DMS53 treated with DMSO at 0.1 percent for 48 hours (cell line): ENCODE data around the gene SEPTIN7.
A peak's percentile ranks its signal among the peaks of the same experiment; 100 is the strongest.
"Not testable (repeated sequence)": the region's sequence is repeated elsewhere in the genome, so short reads cannot be mapped to it uniquely, and the experiment has no call there.

Experiments used
- DNase-seq: peaks from one replicate; lab custom pipeline; 2025; ENCODE audit not compliant: unreplicated experiment; lab: John Stamatoyannopoulos, UW

Gene SEPTIN7

DNA sequence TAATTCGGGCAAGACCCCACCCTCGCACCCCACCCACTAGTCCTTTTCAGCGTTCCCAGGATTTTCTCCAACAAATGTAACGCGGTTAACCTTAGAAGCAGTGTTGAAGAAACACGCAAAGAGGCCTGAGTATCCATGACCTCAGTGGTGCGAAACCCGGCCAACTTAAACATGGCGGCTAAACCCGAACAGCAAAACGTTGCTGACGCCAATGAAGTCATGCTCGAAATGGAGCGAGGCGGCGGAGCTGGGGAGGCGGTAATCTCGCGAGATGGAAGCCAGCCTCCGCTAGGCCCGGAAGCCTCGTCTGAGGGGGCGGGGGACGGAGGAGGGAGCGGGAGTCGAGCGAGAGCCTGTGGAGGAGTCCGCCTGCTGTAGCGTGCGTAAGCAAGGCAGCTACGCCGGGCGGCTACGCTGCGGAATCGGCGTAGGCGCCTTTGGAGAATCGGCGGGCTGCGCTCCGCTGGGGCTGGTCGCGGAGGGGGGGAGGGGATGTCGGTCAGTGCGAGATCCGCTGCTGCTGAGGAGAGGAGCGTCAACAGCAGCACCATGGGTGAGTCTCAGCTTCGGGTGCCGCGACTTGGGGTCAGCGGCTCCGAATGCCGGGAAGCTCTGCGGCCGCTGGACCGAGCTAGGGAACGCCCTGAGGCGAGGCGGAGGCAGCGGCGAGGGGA, at the start of gene SEPTIN7:
Gene SEPTIN7 (plus strand): TSS at position 340 of the 674 bp plus-strand sequence. CDS start 153 bp downstream, at position 493.
- peak; percentile 94 for DNase-seq

DNA sequence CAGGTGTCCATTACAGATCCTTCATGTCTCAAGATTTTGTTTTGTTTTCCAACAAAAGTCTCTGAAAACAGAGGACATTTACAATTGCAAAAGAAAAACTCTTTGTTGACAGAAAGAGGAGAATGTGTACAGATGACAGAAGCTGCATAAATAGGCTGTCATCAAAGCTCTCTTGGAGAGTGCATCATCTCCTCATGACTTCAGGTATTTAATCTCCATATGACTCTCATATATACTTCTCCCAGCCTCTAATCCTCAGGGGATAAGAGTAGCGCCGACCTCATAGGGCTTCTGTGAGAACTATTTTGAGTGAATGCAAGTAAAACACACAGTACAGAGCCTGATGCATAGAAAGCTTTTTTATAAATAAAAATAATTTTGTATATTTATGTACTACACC, 48.1 kb upstream of the SEPTIN7 start:
- DNase-seq = no peak

DNA sequence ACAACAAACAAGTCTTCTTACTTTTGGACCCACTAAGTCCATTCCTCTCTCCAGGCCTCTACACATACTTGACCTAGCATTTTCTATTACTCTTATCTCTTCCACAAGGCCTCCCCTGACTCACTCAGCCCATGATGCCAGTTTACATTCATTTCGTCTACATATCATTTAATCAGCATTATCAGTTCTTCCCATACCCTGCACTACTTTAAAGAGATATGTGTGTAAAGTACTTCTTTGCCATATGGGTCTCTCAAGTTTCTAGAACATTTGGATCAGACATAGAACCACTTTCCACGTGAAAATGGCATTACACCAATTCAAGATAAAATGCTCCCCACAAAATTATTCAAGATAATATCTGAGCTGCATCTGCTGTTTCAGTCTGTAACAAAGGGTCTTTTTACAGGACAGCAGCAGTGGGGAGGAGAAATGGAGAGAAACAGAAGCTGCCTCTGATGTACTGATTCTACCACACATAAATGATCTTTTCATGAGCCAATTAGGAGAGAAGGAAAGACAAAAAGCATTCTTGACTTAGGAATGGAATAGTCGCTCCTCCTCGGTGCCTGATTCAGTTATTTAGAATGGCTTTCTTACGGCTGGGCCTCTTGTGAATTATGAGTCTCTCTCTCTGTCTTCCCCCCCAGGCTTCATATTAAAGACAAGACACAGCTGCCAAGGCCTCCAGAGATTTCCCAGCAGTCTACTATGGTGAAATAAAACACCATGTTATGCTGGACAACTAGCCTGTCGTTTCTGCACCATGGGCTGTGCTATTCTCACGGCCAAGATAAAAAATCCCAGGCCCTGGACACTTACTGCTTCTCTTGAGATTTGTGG, 46.9 kb upstream of the SEPTIN7 start:
- DNase-seq = no peak

DNA sequence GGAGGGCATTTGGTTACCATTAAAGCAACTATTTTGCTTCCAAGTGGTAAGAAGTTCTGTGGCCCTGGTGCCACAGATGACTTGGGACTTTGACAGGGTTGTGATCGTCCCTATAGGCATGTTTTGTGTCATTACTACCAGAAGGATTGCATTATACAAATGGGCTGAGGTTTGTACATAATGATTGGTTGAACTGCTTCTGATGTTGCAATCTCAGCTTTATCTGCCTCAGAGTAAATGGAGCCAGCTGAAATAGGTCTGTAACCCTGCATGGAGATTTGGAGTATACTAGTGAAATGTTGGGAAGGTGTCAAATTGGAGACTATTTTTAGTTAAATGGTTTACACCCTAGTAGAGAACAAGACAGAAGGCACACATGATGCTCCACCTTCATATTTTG, 46.1 kb upstream of the SEPTIN7 start:
- no peak for DNase-seq

DNA sequence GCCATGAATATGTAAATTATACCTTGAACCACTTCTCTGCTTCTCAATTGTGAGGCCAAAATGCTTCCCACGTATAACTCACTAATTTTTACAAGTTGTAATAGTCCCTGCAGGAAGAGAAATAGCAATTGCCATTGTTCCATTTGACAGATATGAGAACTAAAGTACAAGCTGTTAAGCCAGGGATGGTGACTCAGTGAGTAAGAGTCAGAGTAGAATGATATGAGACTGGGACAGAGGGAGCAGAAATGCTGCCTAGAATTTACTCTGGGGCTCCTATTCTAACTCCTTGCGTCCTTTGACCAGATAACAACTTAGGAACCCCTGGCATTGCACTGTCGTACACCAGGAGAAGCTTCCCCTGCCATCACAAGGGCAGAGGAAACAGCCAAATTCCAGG, 45.1 kb upstream of the SEPTIN7 start:
- no peak for DNase-seq

DNA sequence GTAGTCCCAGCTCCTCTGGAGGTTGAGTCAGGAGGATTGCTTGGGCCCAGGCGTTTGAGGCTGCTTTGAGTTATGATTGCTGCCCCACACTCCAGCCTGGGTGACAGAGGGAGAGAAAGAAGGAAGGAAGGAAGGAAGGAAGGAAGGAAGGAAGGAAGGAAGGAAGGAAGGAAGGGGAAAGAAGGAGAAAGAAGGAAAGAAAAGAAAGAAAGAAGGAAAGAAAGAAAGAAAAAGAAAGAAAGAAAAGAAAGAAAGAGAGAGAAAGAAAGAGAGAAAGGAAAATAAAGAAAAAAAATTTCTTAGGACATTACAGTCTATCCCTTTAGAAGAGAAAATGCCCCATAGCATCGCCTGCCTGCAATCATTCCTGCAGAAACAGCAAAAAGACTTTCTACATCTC, 44.4 kb upstream of the SEPTIN7 start:
- not testable (repeated sequence) for DNase-seq

DNA sequence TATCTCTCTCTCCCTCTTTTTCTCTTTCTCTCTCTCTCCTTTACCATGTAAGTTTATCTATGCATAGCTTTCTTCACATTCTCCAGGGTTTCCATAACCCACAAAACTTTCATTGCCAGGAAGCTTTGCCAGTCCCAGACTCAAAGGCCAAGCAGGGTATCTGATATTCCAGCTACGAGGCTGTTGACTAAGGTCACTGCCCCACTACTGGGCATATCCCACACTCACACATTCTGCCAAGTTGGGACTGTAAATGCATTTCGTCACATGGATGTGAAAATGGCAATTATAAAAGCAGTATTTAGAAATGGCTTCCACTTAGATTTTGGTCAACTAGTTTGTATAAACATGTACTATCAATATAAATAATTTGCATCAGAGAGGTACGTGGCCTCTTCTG, 43.3 kb upstream of the SEPTIN7 start:
- no peak for DNase-seq

DNA sequence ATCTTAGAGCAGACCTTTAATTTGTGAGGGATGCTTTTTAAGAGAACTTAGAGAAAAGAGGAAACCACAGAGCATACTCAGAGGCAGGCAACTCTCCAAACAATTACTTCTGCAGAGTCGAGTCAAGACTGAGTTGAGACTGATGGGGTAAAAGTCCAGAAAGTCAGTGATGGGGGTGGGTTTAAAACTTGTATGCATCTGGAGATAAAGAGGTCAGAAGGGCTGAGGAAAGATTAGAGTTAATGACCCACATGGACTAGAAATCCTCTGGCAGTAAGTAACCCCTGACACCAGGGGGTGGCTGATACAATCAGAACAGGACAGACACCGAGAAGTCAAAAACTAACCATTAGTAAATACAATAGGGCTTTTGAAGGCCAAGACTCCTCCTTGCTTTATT, 42.4 kb upstream of the SEPTIN7 start:
- no peak for DNase-seq

DNA sequence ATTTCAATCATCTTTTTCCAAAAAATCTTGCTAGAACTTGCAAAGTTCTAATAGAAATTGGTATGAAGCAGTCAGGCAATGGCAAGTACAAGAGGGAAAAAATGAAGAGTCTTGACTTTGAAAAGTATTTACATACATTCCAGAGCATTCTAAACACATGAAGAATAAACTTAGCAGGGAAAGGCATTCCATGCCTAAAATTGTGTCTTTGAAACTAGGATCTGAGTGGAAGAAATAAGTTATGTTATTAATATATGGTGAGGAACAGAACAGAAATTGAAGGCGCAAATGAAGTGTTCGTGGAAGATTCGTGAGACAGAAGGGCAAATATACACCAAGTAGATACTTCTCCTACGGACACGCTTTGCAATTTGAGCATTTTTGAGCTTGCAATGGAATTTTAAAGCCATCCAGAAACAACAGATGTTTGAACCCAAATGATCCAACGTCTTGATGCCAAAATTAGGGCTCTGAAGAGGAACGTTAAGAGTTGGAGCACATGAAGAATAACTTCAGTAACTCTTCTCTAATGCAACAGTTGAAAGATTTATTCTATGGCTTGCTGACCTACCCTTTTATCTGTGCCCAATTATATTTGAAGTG, 40.6 kb upstream of the SEPTIN7 start:
- DNase-seq = no peak

DNA sequence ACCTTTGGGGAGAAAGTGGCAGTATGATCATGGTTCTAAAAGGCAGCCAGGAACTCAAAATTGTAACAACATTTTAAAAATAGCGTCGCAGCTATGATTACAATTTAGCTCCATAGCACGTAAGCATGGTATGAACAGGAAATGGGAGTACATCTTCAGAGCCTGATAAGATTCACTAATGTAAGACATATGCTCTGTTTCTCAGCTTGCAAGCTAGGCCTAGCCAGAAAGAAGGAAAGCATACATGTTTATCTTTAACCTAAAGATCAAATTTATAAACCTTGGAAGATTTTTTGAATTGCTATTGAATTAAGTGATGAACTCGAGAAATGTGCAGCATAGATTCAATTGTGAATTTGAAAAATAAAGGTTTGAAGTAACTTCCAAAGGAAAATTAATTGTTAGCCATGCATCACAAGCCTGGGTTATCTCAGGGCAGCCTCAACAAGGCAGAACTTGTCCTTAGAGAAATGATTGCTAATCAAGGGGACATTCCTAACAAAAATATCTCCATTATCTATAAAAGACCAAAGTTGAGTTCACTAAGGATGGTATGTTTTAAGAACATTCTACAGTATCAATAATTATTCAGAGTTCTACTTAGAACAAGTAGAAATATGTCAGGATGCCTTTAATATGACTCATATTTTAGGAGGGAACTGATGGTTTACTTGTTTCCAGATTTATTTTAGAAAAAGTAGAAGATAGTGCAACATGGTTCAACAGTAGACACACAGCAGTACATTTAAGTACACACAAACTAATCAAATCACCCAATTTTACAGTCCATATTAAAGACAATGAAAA, 38.8 kb upstream of the SEPTIN7 start:
- no peak for DNase-seq

DNA sequence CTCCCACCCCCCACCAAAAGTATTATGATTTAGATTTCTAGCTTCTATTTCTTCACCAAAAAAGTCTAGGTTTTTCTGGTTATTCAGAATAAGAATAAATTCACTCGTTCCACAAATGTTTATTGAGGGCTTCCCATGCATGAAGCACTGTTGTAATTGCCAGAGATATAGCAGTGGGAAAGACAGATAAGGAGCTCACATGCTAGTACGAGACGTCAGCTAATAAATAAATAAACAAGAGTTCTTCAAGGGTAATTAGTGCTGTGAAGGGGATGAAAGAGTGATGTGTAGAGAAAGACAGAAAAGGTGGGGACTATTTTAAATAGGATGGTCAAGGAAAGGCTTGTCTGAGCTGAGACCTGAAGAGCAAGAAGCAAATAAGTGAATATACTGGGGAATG, 38.1 kb upstream of the SEPTIN7 start:
- DNase-seq = no peak

DNA sequence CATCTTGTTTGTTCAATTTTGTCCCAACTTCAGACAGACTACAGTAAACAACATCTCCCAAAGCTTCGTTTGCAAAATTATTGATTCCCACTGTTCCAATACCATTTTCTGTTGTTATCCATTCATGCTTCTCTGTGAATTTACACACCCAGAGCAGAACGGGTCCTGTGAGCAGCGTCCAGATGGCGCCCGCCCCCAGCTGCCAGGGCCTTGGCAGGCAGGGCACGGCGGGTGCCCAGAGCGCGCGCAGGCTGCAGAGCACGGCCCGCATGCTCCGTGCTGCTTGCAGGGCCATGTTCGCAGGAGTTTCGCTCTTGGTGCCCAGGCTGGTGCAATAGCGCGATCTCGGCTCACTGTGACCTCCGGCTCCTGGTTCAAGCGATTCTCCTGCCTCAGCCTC, 32.5 kb upstream of the SEPTIN7 start:
- no peak for DNase-seq

DNA sequence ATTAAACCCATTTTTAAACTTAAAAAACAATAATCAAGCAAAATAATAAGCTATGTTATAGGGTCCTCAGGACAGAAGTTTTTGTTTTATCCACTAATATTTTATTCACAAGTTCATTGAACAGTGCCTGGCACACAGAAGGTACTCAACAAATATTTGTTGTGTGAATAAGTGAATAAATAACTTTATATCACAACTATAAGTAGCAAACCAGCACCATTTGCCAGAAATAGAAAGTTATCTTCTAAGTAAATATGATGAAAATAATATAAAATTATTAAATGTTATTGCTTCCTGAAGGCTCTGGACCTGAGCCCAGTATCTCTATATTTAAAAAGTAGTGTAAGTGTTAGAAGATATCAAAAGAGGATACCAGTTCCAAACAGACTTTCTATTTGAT, 29.1 kb upstream of the SEPTIN7 start:
- no peak for DNase-seq

DNA sequence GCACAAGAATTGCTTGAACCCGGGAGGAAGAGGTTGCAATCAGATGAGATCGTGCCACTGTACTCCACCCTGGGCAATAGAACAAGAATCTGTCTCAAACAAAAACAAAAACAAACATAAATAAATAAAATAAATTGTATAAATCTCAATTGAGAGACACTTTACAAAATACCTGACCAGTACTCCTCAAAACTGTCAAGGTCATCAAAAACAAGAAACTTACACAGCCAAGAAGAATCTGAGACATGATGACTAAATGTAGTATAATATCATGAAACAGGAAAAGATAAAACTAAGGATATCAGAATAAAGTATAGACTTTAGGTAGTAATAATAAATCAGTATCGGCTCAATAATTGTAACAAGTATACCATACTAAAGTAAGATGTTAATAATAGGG, 26.9 kb upstream of the SEPTIN7 start:
- no peak for DNase-seq

DNA sequence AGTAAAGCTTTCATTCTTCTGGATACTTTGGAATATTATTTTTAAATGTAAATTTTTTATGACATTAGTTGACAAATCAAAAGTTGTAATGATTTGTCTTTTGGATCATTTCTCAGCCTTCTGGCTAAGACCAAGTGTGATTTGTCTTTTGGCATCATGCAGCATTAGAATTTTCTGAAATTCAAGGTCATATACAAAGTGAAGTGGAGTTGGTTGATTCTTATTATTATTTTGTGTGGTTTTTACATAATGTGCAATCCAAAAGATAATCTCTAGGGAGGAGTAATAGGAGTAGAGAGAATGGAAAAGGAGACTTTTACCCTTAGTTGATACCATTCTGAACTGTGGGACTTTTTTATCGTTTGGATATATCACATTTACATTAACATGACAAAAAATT, 24.2 kb upstream of the SEPTIN7 start:
- DNase-seq = no peak

DNA sequence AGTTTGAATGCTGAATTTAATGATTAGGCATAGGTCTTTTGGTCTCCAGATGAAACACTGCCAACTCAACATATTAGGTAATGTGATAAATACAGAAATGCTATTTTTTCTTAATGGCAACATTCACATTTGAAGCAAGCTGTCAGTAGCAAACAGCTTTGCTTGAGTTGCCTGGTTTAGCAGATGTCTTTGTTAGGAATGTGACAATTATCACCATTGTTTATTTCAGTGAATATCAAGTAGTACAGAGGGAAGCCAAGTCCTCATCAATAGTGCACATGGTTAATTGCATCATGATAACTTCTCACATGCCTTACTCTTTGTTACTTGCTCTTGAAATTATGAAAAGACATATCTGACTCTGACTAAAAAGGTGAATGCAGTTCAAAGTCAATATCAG, 23.7 kb upstream of the SEPTIN7 start:
- DNase-seq = no peak

DNA sequence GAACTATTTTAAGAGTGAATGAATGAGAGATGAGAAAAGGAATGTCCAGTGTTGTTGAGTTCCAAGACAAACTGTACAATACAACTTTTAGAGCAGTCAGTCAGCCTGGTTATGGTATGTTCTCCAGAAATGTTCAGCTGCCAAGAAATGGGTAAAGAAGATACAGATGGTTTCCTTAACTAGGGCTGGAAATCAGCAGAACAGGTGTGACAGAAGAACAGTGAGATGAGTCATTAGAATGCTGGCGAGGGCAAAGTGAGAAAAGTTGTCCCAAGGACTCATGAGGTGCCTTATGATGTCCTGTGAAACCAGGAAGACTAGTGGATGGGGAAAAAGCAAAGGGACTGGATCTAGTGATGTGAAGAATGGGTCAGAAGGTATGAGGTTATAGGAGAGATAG, 20.8 kb upstream of the SEPTIN7 start:
- DNase-seq = no peak

DNA sequence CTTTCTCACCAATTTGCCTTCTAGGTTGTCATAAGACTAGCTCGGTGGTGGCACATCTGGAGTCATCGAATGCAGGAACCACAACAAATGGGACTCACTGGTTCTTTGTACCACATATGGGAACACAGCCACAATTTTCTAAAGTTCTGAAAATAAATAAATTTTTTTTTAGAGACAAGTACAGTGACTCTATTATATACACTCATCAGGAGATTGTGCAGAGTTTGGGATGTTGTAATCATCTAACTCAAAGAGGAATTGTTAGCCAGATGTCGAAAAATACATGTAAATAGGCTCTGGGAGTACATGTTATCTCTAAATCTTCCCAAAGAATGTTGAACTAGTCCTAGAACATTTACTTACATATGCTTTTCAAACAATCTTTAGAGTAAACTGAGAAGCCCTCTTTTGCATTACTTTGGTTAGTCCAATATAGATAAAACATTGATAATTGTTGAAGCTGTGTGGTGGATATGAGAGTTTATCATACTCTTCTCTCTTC, 19.6 kb upstream of the SEPTIN7 start:
- DNase-seq = no peak

DNA sequence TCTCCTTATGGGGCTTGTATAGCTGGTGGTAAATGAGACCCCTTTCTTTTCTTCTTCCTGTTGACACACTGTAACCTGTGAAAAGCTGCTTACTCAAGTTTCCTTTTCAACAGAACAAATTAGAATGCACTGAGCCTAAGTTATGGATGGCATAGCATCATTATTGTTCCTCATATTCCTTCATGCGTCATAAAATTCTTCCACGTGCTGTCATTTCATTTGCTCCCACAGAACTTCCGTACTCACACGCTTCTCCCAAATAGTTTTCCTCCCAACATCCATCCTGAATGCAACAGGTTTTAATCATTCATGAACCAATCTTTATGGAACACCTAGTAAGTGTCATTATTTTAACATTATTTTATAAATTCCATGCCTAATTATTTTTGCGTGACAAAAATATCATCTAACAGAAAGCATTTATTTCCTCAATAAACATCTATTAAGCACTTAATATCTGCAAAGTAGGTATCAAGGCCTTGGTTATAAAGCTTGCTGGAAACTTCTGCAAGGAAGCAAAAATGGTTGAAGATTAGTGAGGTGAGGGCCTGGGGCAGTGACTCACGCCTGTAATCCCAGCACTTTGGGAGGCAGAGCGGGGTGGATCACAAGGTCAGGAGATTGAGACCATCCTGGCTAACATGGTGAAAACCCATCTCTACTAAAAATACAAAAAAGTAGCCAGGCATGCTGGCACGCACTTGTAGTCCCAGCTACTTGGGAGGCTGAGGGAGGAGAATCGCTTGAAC, 18.9 kb upstream of the SEPTIN7 start:
- no peak for DNase-seq

DNA sequence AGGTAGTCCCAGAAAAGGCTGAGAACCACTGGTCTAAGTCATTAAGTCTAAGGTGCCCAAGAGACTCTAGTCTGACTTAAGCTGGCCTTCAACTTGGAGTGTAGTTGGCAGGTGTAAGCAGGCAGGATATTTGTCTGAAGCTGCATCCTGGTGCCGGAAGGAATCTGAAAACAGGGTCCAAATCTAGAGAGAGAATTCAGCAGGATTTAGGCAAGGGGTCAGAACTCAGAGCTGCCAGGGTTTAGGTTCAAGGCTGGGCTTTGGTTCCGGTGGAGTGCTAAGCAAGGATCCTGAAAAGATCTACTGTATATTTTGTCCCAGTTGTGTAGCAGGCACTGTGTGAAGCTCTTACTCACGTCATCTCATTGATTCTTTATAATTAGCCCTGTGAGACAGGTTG, 16.5 kb upstream of the SEPTIN7 start:
- DNase-seq = no peak
